K562 (cell line): ENCODE measurements around the gene BCL11A. TPM values are rescaled to one million over a fixed set of nuclear protein-coding genes. Genes with fewer than 3 reads are reported as not detected.

ENCODE experiments used
- ATAC-seq: fragments of 200-7000 bp; cut with Tn5 transposase; 3 replicates; pipeline ENCODE4 v1.9.1; 2020; ENCODE audit warnings: moderate library complexity
- BruUV-seq: library from RNA; stranded (reverse); fragments of 400-500 nt; replicated peaks from 2 replicates; lab custom pipeline; 2021; lab: Mats Ljungman, UMichigan
- CTCF ChIA-PET: fragments of 300-600 bp; formaldehyde crosslinking; extraction: SDS; loops from one replicate; lab custom pipeline; 2021; ENCODE audit warnings: low intra/inter-chr PET ratio; lab: Yijun Ruan, JAX
- POLR2A ChIA-PET: fragments of 300-600, 350-650 bp; sonication (Branson Sonifier 250); formaldehyde crosslinking; extraction: SDS; loops from one replicate; lab custom pipeline; 2021; ENCODE audit warnings: antibody characterized with exemption, inconsistent platforms; lab: Yijun Ruan, JAX
- DNase-seq, 4 experiments: peaks; one replicate each; pipeline versions ENCODE4 v3.0.0 to v3.0.0-alpha.2; 2011 to 2018; ENCODE audit warnings: low spot score in 3 of 4, mixed read lengths in 3 of 4; ENCODE audit errors: extremely low read depth in 1 of 4
- FAIRE-seq: peaks from 2 replicates; lab custom pipeline; 2011; peaks lifted over from hg19 to GRCh38; lab: Jason Lieb, UNC
- H2AFZ ChIP-seq: 2 replicates; pipeline ENCODE4 v1.6.0; 2011; ENCODE audit warnings: low read depth, low read length, control low read depth, inconsistent platforms
- H3K27ac ChIP-seq: fragments of 200-600 bp; 3 replicates; pipeline ENCODE4 v1.8.0; 2011; ENCODE audit warnings: low read depth, mild to moderate bottlenecking, control low read depth, inconsistent platforms, low read length, moderate library complexity, mixed read lengths; ENCODE audit errors: extremely low read depth
- H3K27me3 ChIP-seq, 2 experiments: fragments of 300-600 bp in 1 of 2; 2 replicates in 1 of 2; 3 replicates in 1 of 2; pipeline versions ENCODE4 v1.6.0 to v1.8.0; 2011; ENCODE audit warnings: inconsistent platforms in 2 of 2, low read length in 2 of 2, mild to moderate bottlenecking in 1 of 2, mixed read lengths in 1 of 2, moderate library complexity in 1 of 2; ENCODE audit not compliant: control insufficient read depth in 2 of 2, insufficient read depth in 2 of 2
- H3K36me3 ChIP-seq: fragments of 300-600 bp; 3 replicates; pipeline ENCODE4 v1.8.0; 2011; ENCODE audit warnings: mild to moderate bottlenecking, low read length, inconsistent platforms; ENCODE audit not compliant: control insufficient read depth, insufficient read depth
- H3K4me1 ChIP-seq, 2 experiments: fragments of 200-600 bp in 1 of 2; replicated peaks in 1 of 2; 2 replicates in 1 of 2; 3 replicates in 1 of 2; pipeline versions ENCODE4 v1.5.1 to v1.8.0; 2011; ENCODE audit warnings: inconsistent platforms in 2 of 2, low read length in 2 of 2, mild to moderate bottlenecking in 1 of 2, mixed read lengths in 1 of 2, moderate library complexity in 1 of 2; ENCODE audit not compliant: control insufficient read depth in 2 of 2, insufficient read depth in 2 of 2
- H3K4me2 ChIP-seq: 2 replicates; pipeline ENCODE4 v1.6.1; 2011; ENCODE audit warnings: low read length, control low read depth, inconsistent platforms, mixed read lengths; ENCODE audit not compliant: insufficient read depth
- H3K4me3 ChIP-seq: fragments of 200-600 bp; sonication (generic), shearing (Covaris generic); 2 replicates; pipeline ENCODE4 v1.5.1; 2016; ENCODE audit warnings: control low read depth, inconsistent platforms
- H3K79me2 ChIP-seq: fragments of 200-600 bp; 3 replicates; pipeline ENCODE4 v1.8.0; 2011; ENCODE audit warnings: low read length, inconsistent platforms; ENCODE audit not compliant: control insufficient read depth, insufficient read depth
- H3K9ac ChIP-seq, 2 experiments: 2 replicates each; pipeline versions ENCODE4 v1.6.0 to v1.6.1; 2011; ENCODE audit warnings: low read depth in 2 of 2, low read length in 2 of 2, control low read depth in 1 of 2, inconsistent platforms in 1 of 2, mild to moderate bottlenecking in 1 of 2, mixed read lengths in 1 of 2; ENCODE audit not compliant: insufficient read depth in 1 of 2
- H3K9me1 ChIP-seq: one replicate; pipeline ENCODE4 v1.6.0; 2011; ENCODE audit warnings: inconsistent platforms, mild to moderate bottlenecking, low read length, moderate library complexity; ENCODE audit not compliant: control insufficient read depth, insufficient read depth
- H3K9me3 ChIP-seq: replicated peaks from 2 replicates; pipeline ENCODE4 v1.5.1; 2011; ENCODE audit warnings: low read depth, low read length, inconsistent platforms; ENCODE audit not compliant: control insufficient read depth, insufficient read depth
- H4K20me1 ChIP-seq: replicated peaks from 2 replicates; pipeline ENCODE4 v1.6.1; 2011; ENCODE audit warnings: low read length, inconsistent platforms, mixed read lengths; ENCODE audit not compliant: control insufficient read depth, insufficient read depth
- ARID1B ChIP-seq: fragments of 450-650 bp; IDR thresholded peaks from 2 replicates; pipeline ENCODE4 v1.6.1; 2016; ENCODE audit warnings: antibody characterized with exemption, mild to moderate bottlenecking, inconsistent platforms
- CBX1 ChIP-seq: sonication (generic); IDR thresholded peaks from 2 replicates; pipeline ENCODE4 v1.6.1; 2016; ENCODE audit warnings: antibody characterized with exemption, low read depth, mild to moderate bottlenecking
- CREB3 ChIP-seq: fragments of 450-650 bp; conservative IDR thresholded peaks from 2 replicates; pipeline ENCODE4 v1.6.1; 2016; ENCODE audit warnings: missing genetic modification characterization, low read depth, mild to moderate bottlenecking, missing compliant biosample characterization, moderate library complexity
- DNMT1 ChIP-seq: fragments of 450-650 bp; IDR thresholded peaks from 2 replicates; pipeline ENCODE4 v1.6.1; 2016; ENCODE audit warnings: antibody characterized with exemption, mild to moderate bottlenecking
- GABPB2 ChIP-seq: fragments of 250-450 bp; sonication (Bioruptor Pico); conservative IDR thresholded peaks from 2 replicates; pipeline ENCODE4 v1.5.1; 2021; ENCODE audit warnings: mild to moderate bottlenecking
- JUN ChIP-seq, 2 experiments: sonication (generic) in 1 of 2; formaldehyde crosslinking in 1 of 2; IDR thresholded peaks; 2 replicates each; pipeline versions ENCODE4 v1.6.1 to v1.8.0; 2012 to 2022; ENCODE audit warnings: borderline replicate concordance in 2 of 2, mild to moderate bottlenecking in 2 of 2, improper control_type of control experiment in 1 of 2, low read depth in 1 of 2, low read length in 1 of 2, missing genetic modification reagents in 1 of 2
- NCOA2 ChIP-seq, 2 experiments: fragments of 450-650 bp; IDR thresholded peaks; 2 replicates each; pipeline ENCODE4 v1.6.1; 2018; ENCODE audit warnings: mild to moderate bottlenecking in 2 of 2, moderate library complexity in 1 of 2; ENCODE audit not compliant: partially characterized antibody in 2 of 2
- NR1H2 ChIP-seq: sonication (generic); formaldehyde crosslinking; IDR thresholded peaks from 2 replicates; pipeline ENCODE4 v1.4.0; 2020; ENCODE audit warnings: mild to moderate bottlenecking, missing genetic modification reagents
- PURB ChIP-seq: sonication (generic); formaldehyde crosslinking; IDR thresholded peaks from 2 replicates; pipeline ENCODE4 v1.9.0; 2021; ENCODE audit warnings: low read depth, mild to moderate bottlenecking, missing genetic modification reagents
- SAFB2 ChIP-seq: fragments of 200-400 bp; formaldehyde crosslinking; IDR thresholded peaks from 2 replicates; pipeline ENCODE4 v1.6.1; 2018; ENCODE audit warnings: borderline replicate concordance, low read length, low read depth, moderate library complexity; ENCODE audit not compliant: severe bottlenecking
- TEAD4 ChIP-seq, 2 experiments: sonication (generic) in 1 of 2; formaldehyde crosslinking in 1 of 2; IDR thresholded peaks; 2 replicates each; pipeline versions ENCODE4 v1.6.1 to v1.8.0; 2012 to 2022; ENCODE audit warnings: borderline replicate concordance in 1 of 2, inconsistent platforms in 1 of 2, low read length in 1 of 2, mild to moderate bottlenecking in 1 of 2, missing genetic modification reagents in 1 of 2
- ZNF174 ChIP-seq: fragments of 250-450 bp; sonication (Bioruptor Pico); IDR thresholded peaks from 2 replicates; pipeline ENCODE4 v1.4.0; 2020; ENCODE audit warnings: mild to moderate bottlenecking
- ZNF239 ChIP-seq: fragments of 250-450 bp; sonication (Bioruptor Pico); IDR thresholded peaks from 2 replicates; pipeline ENCODE4 v1.4.0; 2020; ENCODE audit warnings: mild to moderate bottlenecking
- ZNF644 ChIP-seq: fragments of 200-800 bp; sonication (Bioruptor generic); IDR thresholded peaks from 2 replicates; pipeline ENCODE4 v1.6.1; 2016; ENCODE audit warnings: low read depth, missing genetic modification characterization, missing compliant biosample characterization
- WGBS: fragments of 100-300 bp; shearing (Covaris generic); methylation state at CpG from one replicate; pipeline ENCODE4 v1.1.6; 2016; ENCODE audit warnings: low coverage, mixed read lengths; ENCODE audit not compliant: insufficient coverage; ENCODE audit errors: missing lambda C conversion rate; 5-methylcytosine and 5-hydroxymethylcytosine counted together
- in situ Hi-C: fragments of 300-500 bp; cut with MboI; formaldehyde crosslinking; loops from 4 replicates; pipeline ENCODE4 v1.15.0; 2018; ENCODE audit warnings: inconsistent platforms, mixed read lengths
- intact Hi-C: fragments of 100-400 bp; cut with micrococcal nuclease; formaldehyde crosslinking; loops from 2 replicates; pipeline ENCODE4 v1.14.2; 2022
- polyA plus RNA-seq, 8 experiments: library from polyadenylated mRNA; depleted of rRNA in 4 of 8; stranded (reverse) in 5 of 8; unstranded in 3 of 8; fragments of >200 nt; fragmentation: Nextera tagmentation in 2 of 8; fragmentation: Illumina TruSeq in 1 of 8; extraction: Ambion mirVana in 2 of 8; extraction: Trizol in 1 of 8; gene quantifications; 2 replicates each; pipeline versions ENCODE4 v1.2.1 to v1.2.3, GENCODE V29; 2011 to 2014; ENCODE audit warnings: inconsistent platforms in 1 of 8, missing spikeins in 1 of 8
- total RNA-seq, 7 experiments: library from RNA; depleted of rRNA in 6 of 7; stranded (reverse); fragments of >200 nt in 6 of 7; fragmentation: Illumina TruSeq in 2 of 7; extraction: Trizol in 2 of 7; gene quantifications; 2 replicates each; pipeline versions ENCODE4 v1.2.1 to v1.2.3, GENCODE V29; 2011 to 2021; ENCODE audit warnings: low replicate concordance in 1 of 7
- TF ChIP-seq, protein P1 (sequence below): conservative IDR thresholded peaks from 2 replicates; pipeline ENCODE4 v1.6.1; 2011; ENCODE audit warnings: low read depth, mild to moderate bottlenecking, low read length; ENCODE audit not compliant: control insufficient read depth

Gene BCL11A
- total and polyA plus RNA-seq, 9 of the 15 experiments (the other 6 are each of a cell fraction or from before 2014, with no cell fraction given), result 0.13 TPM; not detected in 8

DNA sequence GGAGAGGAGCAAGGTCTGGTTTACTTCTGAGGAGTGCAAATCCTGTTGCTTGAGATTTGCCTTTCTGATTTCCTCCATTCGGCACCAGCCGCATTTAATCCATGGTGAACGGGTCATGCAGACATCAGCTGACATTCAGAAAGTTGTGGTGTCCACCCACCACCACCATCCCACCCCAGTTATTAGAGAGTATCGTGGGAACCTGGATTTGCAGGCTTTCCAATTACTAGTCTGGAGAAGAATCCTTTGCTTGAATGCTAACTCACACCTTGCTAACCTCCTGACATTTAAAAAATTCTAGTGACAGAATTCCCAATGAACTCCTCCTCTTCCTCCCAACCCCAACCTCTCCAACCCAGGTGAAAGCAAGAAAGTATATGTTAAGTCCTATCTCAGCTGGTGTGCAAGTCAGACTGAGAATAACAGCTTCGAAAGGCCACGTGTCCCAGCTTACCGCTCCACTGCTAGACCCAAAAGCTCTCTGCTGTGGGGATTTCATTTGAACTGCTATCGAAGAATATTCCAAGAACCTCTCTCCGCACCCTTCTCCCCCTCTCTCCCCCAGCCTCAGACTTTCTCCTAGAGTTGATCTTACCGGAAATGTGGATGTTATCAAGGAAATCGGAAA is 17.7 kb downstream of the BCL11A start:
- no peaks in the 10 kb centered on the region for H4K20me1 ChIP-seq
- DNase-seq (no peak), FAIRE-seq (no peak), ATAC-seq (no peak)
- H3K9me3 ChIP-seq, result no peaks in the 10 kb centered on the region
- 3% methylated on average over 11 of the region's 11 CpGs for WGBS
- CTCF ChIA-PET, result no interaction called here
- no TSS peak for BruUV-seq
- H3K27me3 ChIP-seq, result peaks cover 3 to 13% of the 10 kb centered on the region in 2 experiments; a peak in 3 of 5 replicates
- H2AFZ ChIP-seq, result no peak overlapping the region
- no peaks in the 10 kb centered on the region for H3K79me2 ChIP-seq
- intact Hi-C loops (no loop called here), in situ Hi-C loops (no loop called here)
- no peak overlapping the region for H3K4me2 ChIP-seq
- no peak overlapping the region for H3K9ac ChIP-seq
- H3K9me1 ChIP-seq, result no peaks in the 10 kb centered on the region
- H3K36me3 ChIP-seq, result no peaks in the 10 kb centered on the region
- POLR2A ChIA-PET, result interaction anchor here (0.8 kb wide), 2 partner anchors 9 to 265 kb away, joined by 3 to 6 read pairs; no protein-coding TSS in a partner anchor
- H3K4me3 ChIP-seq, result no peak overlapping the region
- H3K4me1 ChIP-seq, result no peaks in the 10 kb centered on the region
- TF ChIP-seq CBX1, result no peak
- no peak for TF ChIP-seq JUN (IDR thresholded peaks at IDR 0.05; ENCODE audit: borderline replicate concordance, low read depth, low read length)
- no peak for TF ChIP-seq JUN (CRISPR knock-in tag; IDR thresholded peaks at IDR 0.05; ENCODE audit: borderline replicate concordance)
- TF ChIP-seq NR1H2 (CRISPR knock-in tag), result no peak
- TF ChIP-seq, protein P1, sequence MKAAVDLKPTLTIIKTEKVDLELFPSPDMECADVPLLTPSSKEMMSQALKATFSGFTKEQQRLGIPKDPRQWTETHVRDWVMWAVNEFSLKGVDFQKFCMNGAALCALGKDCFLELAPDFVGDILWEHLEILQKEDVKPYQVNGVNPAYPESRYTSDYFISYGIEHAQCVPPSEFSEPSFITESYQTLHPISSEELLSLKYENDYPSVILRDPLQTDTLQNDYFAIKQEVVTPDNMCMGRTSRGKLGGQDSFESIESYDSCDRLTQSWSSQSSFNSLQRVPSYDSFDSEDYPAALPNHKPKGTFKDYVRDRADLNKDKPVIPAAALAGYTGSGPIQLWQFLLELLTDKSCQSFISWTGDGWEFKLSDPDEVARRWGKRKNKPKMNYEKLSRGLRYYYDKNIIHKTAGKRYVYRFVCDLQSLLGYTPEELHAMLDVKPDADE, result no peak
- TF ChIP-seq ARID1B, result no peak
- TF ChIP-seq ZNF174 (CRISPR knock-in tag), result no peak
- no peak for TF ChIP-seq CREB3 (tag)
- no peak for TF ChIP-seq NCOA2 (IDR thresholded peaks at IDR 0.05; ENCODE audit: partially characterized antibody in 2 of 2)
- no peak for TF ChIP-seq SAFB2
- no peak for TF ChIP-seq ZNF239 (CRISPR knock-in tag)
- TF ChIP-seq TEAD4 (IDR thresholded peaks at IDR 0.05; ENCODE audit: low read length), result no peak
- no peak for TF ChIP-seq TEAD4 (CRISPR knock-in tag; IDR thresholded peaks at IDR 0.05; ENCODE audit: borderline replicate concordance)
- TF ChIP-seq GABPB2 (CRISPR knock-in tag), result no peak
- no peak for TF ChIP-seq ZNF644
- no peak for TF ChIP-seq DNMT1
- no peak for TF ChIP-seq PURB (CRISPR knock-in tag)
- H3K27ac ChIP-seq, result no peak overlapping the region
